GDM1 (cell line): Measurements from ENCODE around the gene FAM151B.
"Not testable (repeated sequence)": the region's sequence is repeated elsewhere in the genome, so short reads cannot be mapped to it uniquely, and the experiment has no call there.

Source experiments
- DNase-seq: peaks from one replicate; lab custom pipeline; 2025; lab: John Stamatoyannopoulos, UW

The FAM151B gene, protein sequence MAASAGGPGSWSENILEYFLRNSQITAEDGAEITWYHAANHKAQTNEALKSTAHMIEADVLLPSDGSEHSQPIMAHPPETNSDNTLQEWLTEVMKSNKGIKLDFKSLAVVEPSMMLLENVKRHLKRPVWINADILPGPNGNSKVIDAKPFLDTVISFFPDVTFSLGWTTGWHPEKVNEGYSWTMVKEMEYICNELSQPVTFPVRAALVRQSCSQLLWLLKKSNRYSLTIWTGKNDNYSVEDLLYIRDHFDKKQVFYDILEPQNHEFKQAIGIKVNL

DNA sequence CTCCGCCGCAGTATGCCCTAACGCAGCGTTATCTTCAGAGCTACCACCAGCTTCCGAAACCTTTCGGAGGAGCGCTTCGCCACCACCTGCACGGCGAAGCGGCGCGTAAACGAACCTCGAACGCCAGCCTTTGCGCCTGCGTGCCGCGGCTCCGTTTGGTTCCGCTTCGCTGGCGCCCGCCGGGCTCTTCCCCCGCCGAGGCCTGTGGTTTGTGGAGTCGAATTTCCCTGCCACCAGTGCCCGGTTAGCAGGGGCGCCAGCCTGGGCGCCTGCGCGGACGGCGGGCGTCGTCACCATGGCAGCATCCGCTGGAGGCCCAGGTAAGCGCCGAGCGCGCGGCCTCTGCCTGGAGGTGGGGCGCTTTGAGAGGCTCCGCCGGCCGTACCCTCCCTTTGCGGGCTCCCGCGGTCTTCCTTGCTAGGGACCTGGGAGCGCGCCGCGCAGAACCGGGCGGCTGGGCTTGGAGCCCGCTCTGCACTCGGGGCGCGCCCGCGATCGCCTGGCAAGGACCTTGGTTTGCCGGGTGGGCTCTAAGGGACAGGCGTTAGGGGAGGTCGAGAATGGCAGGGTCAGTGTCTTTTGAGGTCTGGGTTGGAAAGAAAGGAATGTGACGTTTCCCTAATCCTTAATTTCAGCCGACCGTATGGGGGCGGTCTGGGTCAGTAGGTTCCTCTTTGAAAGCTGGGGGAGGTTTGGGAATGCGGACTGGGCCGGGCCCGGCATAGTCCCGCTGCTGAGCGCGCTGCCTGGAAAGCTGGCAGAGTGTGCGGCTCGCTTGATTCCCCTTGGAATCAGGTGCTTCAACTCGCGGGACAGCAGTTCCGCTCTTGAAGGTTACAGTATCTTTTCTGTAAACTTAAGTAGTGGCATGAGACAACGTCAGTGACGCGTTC lies at the start of gene FAM151B:
FAM151B (plus strand) TSS at position 272 of the 893 bp plus-strand sequence; CDS start at position 296, 24 bp downstream.
- DNase-seq = peak; percentile 85

DNA sequence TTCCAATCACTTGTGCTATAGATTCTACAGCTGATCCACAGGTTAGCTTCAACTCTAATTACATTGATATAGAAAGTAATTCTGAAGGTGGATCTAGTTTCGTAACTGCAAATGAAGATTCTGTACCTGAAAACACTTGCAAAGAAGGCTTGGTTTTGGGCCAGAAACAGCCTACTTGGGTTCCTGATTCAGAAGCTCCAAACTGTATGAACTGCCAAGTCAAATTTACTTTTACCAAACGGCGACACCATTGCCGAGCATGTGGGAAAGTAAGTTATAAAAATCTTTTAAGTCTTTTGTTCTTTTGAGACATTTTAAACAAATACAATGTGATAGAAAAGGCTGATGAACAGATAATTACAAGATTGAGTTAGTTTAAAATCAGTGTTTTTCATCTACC lies 49.2 kb upstream of the FAM151B start:
- DNase-seq = no peak

DNA sequence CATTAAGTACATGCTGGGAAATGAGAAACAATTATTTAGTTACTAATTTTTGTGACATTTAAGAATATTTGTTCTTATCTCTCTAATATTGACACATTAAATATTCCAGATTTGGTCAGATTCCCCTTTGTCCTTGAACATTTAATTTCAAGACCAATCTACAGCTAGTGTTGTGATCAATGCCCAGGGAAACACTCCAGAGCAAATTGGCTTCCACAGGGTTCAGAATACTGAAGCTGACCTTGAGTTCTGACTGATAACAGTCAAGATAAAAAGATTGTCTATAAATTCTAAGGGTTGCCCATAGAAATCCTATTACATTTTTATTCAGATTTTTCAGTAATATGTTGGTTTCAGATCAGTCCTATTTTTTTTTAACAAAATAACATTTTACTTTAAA lies 48.7 kb upstream of the FAM151B start:
- DNase-seq = no peak

- no peak for DNase-seq
Observed at GRCh38 chr5:80442742-80443141, 45.2 kb upstream of the FAM151B start.

GRCh38 chr5:80453366-80453765 lies 34.5 kb upstream of the FAM151B start:
- no peak for DNase-seq

DNA sequence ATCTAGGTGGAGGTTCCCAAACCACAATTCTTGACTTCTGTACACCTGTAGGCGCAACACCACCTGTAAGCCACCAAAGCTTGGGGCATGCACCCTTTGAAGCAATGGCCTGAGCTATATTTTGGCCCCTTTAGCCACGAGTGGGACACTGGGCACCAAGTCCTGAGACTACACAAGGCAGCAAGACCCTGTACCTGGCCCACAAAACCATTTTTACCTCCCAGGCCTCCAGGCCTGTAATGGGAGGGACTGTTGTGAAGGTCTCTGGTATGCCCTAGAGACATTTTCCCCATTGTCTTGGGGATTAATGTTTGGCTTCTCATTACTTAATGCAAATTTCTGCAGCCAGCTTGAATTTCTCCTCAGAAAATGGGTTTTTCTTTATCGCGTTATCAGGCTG lies 24.6 kb upstream of the FAM151B start:
- DNase-seq = no peak

DNA sequence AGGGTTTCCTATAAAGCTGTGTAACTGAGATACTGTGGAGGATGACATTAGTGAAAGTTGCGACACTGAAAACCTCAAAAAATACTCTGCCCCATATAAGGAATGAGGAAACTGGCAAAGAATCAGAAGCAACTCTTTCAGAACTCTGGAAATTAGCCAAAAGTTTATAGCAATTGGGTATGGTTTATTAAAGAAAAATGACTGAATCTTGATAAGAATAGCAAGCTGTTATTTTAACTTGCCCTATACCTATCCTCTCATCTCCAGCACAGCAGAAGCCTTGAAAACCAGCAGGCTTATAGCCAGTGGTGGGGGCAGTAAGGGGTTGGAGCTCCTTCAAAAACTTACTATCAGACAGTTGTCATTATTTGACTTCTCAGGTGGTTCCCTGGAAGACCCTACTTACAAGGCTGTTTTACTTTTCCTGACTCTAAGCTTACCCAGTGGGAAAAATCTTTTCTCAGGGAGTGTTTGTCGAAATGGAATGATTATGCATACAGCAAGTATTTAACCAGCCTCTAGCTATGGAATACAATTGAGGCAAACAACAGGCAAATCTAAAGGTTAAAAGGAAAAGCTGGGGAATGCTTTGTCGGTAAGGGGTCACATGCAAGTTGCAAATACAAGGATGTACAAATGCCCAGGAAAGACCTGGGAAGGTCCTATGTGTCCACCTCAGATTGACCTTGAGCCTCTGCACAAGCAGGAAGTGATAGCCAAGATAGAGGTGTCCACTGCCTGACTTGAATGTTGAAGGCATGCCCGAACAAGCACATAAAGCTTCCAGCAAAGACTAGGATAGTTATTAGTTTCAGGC lies 21.0 kb upstream of the FAM151B start:
- no peak for DNase-seq

DNA sequence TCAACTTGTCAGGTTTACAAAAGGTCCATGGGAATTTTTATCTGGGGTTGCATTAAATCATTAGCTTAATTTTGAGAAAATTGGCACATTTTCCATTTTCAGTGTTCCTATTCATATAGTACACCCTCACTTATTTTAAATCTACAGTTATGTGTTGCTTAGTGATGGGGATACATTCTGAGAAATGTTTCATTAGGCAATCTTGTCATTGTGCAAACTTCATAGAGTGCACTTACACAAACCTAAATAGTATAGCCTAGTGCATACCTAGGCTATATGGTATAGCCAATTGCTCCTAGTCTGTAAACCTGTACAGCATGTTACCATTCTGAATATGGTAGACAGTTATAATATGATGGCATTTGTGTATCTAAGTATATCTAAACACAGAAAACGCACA lies 19.8 kb upstream of the FAM151B start:
- DNase-seq = no peak

- not testable (repeated sequence) for DNase-seq
Observed at GRCh38 chr5:80470631-80471030, 17.3 kb upstream of the FAM151B start.

- no peak for DNase-seq
Observed at GRCh38 chr5:80474929-80475328, 13.0 kb upstream of the FAM151B start.

DNA sequence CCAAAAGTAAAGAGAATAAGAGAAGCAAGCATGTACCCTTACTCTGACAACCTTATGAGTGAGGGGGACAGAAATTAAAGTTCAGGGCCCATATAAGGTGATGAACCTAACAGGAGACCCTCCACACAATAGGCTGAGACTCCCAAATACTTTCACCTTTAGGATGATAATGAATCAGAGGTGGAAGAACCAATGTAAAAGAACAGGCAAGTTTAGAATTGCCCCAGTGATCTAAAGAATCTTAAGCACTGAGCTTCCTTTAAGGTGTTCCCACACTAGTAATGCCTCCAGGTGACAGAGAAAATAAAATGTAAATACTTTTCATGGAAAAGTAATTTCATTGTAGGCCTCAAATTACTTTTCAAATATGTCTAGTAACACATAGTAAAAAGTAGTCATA lies 8.2 kb upstream of the FAM151B start:
- no peak for DNase-seq

- DNase-seq = no peak
Observed at GRCh38 chr5:80480354-80480753, 7.5 kb upstream of the FAM151B start.

GRCh38 chr5:80481019-80481893 lies 6.6 kb upstream of the FAM151B start:
- peak; percentile 12 for DNase-seq

DNA sequence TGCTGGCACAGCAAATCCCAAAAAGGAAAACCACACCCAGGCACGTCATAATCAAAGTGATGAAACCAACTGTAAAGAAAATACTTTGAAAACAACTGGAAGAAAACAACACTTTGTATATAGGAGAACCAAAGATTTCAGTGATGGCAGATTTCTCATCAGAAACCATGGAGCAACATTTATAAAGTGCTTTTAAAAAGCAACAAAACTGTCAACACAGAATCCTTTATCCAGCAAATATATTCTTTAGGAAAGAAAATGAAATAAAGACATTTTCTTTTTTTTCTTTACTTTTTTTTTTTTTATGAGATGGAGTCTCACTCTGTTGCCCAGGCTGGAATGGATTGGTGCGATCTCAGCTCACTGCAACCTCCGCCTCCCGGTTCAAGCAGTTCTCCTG lies 5.3 kb upstream of the FAM151B start:
- no peak for DNase-seq

DNA sequence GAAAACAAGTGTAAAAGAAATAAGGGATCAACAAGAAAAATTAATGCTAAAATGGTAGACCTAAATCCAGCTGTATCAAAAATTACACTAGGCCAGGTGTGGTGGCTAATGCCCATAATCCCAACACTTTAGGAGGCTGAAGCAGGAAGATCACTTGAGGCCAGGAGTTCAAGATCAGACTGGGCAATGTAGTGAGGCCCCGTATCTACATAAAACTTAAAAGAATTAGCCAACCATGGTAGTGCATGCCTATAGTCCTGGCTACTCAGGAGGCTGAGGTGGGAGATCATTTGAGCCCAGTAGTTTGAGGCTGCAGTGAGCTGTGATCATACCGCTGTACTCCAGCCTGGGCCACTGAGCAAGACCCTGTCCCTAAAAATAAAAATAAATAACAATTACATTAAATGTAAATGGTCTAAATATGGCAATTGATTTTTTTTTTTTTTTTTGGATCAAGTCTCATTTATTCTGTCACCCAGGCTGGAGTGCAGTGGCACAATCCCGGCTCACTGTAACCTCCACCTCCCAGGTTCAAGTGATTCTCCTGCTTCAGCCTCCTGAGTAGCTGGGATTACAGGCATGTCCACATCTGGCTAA lies 4.2 kb upstream of the FAM151B start:
- DNase-seq = no peak

- DNase-seq = no peak
Observed at GRCh38 chr5:80487444-80487828, 464 bp upstream of the FAM151B start.

DNA sequence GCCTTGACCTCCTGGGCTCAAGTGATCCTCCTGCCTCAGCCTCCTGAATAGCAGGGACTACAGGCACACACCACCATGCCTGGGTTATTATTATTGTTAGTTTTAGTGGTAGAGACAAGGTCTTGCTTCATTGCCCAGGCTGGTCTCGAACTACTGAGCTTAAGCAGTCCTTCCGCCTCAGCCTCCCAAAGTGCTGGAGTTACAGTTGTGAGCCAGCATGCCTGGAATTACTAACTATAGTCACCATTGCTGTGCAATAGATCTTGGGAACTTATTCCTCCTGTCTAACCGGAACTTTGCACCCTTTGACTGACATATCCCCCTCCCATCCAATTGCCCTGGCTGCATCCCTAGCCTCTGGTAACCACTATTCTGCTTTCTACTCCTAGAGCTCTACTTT lies 3.4 kb downstream of the FAM151B start:
- DNase-seq = no peak

DNA sequence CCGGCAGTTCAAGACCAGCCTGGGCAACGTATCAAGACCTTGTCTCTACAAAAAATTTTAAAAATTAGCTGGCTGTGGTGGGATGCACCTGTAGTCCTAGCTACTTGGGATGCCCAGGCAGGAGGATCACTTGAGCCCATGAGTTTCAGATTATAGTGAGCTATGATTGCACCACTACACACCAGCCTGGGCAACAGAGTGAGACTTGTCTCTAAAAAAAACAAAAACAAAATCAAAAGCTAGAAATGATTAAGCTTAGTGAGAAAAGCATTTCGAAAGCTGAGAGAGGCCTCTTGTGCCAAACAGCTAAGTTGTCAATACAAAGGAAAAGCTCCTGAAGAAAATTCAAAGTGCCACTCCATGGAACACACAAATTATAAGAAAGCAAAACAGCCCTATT lies 4.8 kb downstream of the FAM151B start:
- DNase-seq = no peak

- not testable (repeated sequence) for DNase-seq
Observed at GRCh38 chr5:80493443-80493842, 5.5 kb downstream of the FAM151B start.

GRCh38 chr5:80495891-80496290 lies 8.0 kb downstream of the FAM151B start:
- DNase-seq = no peak

DNA sequence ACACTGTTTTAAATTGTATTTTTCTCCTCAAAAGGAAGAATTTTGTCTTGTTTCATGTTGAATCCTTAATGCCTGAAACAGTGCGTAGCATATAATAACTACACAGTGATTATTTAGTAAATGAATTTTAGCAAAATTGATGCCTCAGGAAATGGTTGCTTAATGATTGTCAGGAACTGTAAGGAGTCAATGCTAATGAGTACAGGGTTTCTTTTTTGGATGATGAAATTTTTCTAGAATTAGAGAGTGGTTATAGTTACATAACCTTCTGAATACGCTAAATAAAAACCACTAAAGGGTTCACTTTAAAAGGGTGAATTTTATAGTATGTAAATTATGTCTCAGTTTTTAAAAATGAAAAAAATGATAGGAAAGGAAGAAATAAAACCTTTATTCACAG lies 14.9 kb downstream of the FAM151B start:
- no peak for DNase-seq
